Cardiac muscle cell (in vitro differentiated cells and primary cell): ENCODE results near the gene GRK1. TPM values are rescaled to one million over a fixed set of nuclear protein-coding genes. Genes with fewer than 3 reads are reported as not detected.
"Not testable (repeated sequence)": the region's sequence is repeated elsewhere in the genome, so short reads cannot be mapped to it uniquely, and the experiment has no call there.

ENCODE experiments used
- DNase-seq, 2 donors: peaks; one replicate each; pipeline versions ENCODE4 v3.0.0 to v3.0.0-alpha.2; 2010 to 2017; ENCODE audit warnings: low read depth in 1 of 2, low spot score in 1 of 2
- H3K27ac ChIP-seq: fragments of 200-600 bp; sonication (generic); 2 replicates; pipeline ENCODE4 v1.5.1; 2016
- H3K27me3 ChIP-seq: fragments of 200-600 bp; sonication (generic); 2 replicates; pipeline ENCODE4 v1.6.0; 2016; ENCODE audit warnings: control low read depth
- H3K36me3 ChIP-seq: fragments of 200-600 bp; sonication (generic); 2 replicates; pipeline ENCODE4 v1.5.1; 2016; ENCODE audit warnings: control low read depth
- H3K4me1 ChIP-seq: fragments of 200-600 bp; sonication (generic); 2 replicates; pipeline ENCODE4 v1.8.1; 2017; ENCODE audit warnings: low read depth, mild to moderate bottlenecking, mixed run types
- H3K4me3 ChIP-seq: fragments of 200-600 bp; sonication (generic); 2 replicates; pipeline ENCODE4 v1.5.1; 2016; ENCODE audit warnings: mild to moderate bottlenecking
- H3K9me3 ChIP-seq: fragments of 200-600 bp; sonication (generic); 2 replicates; pipeline ENCODE4 v1.5.1; 2017; ENCODE audit warnings: low read depth, mild to moderate bottlenecking, control low read depth
- polyA plus RNA-seq: library from polyadenylated mRNA; unstranded; fragments of >200 nt; fragmentation: Nextera tagmentation; extraction: Ambion mirVana; gene quantifications from 2 replicates; pipeline ENCODE4 v1.2.1, GENCODE V29; 2016
- total RNA-seq: library from RNA; depleted of rRNA; stranded (reverse); fragments of >200 nt; gene quantifications from 2 replicates; pipeline ENCODE4 v1.2.3, GENCODE V29; 2016
- TF ChIP-seq, protein P1 (sequence below): IDR thresholded peaks from 2 replicates; pipeline ENCODE4 v1.5.1; 2012; ENCODE audit warnings: low read depth, mild to moderate bottlenecking, low read length

GRK1 gene
- total and polyA plus RNA-seq, 2 experiments from 2014 or later: 0.13 to 0.21 TPM

DNA sequence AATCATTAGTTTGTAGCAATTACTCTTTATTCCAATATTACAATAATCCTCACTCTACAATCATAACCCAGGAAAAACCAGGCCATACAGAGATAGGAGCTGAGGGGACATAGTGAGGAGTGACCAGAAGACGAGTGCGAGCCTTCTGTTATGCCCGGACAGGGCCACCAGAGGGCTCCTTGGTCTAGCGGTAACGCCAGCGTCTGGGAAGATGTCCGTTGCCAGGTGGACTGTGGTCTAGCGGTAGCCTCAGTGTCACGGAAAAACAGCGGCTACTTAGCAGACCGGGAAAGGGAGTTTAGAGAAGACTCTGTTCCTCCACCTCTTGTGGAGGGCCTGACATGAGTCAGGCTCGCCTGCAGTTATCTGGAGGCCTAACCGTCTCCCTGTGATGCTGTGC, 45.5 kb upstream of the GRK1 start:
- not testable (repeated sequence) for H3K9me3 ChIP-seq, H3K4me3 ChIP-seq, H3K27me3 ChIP-seq, H3K27ac ChIP-seq, H3K36me3 ChIP-seq
- peaks cover 12% of the 10 kb centered on the region for H3K4me1 ChIP-seq
- DNase-seq: peak; percentile 4 to 10
- TF ChIP-seq, protein P1, sequence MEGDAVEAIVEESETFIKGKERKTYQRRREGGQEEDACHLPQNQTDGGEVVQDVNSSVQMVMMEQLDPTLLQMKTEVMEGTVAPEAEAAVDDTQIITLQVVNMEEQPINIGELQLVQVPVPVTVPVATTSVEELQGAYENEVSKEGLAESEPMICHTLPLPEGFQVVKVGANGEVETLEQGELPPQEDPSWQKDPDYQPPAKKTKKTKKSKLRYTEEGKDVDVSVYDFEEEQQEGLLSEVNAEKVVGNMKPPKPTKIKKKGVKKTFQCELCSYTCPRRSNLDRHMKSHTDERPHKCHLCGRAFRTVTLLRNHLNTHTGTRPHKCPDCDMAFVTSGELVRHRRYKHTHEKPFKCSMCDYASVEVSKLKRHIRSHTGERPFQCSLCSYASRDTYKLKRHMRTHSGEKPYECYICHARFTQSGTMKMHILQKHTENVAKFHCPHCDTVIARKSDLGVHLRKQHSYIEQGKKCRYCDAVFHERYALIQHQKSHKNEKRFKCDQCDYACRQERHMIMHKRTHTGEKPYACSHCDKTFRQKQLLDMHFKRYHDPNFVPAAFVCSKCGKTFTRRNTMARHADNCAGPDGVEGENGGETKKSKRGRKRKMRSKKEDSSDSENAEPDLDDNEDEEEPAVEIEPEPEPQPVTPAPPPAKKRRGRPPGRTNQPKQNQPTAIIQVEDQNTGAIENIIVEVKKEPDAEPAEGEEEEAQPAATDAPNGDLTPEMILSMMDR: peak; percentile 30

DNA sequence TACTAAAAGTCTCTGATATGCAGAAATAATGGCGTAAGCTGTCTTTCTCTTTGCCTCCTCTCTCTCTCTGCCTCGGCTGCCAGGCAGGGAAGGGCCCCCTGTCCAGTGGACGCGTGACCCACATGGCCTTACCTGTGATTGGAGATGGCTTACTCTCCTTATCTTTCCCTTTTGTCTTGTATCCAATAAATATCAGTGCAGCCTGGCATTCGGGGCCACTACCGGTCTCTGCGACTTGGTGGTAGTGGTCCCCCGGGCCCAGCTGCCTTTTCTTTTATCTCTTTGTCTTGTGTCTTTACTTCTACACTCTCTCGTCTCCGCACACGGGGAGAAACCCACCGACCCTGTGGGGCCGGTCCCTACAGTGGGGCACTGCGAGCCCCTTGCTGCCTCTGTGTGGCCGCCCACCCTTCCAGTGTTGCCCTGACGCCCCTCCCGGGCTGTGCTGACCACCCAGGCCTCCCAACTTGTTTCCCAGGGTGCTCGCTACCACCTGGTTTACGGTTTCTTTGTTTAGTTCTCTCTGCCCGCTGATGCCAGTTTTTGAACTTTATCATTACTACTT, 45.0 kb upstream of the GRK1 start:
- H3K36me3 ChIP-seq, H3K27ac ChIP-seq, DNase-seq, H3K9me3 ChIP-seq, H3K27me3 ChIP-seq, H3K4me3 ChIP-seq, H3K4me1 ChIP-seq: not testable (repeated sequence)

DNA sequence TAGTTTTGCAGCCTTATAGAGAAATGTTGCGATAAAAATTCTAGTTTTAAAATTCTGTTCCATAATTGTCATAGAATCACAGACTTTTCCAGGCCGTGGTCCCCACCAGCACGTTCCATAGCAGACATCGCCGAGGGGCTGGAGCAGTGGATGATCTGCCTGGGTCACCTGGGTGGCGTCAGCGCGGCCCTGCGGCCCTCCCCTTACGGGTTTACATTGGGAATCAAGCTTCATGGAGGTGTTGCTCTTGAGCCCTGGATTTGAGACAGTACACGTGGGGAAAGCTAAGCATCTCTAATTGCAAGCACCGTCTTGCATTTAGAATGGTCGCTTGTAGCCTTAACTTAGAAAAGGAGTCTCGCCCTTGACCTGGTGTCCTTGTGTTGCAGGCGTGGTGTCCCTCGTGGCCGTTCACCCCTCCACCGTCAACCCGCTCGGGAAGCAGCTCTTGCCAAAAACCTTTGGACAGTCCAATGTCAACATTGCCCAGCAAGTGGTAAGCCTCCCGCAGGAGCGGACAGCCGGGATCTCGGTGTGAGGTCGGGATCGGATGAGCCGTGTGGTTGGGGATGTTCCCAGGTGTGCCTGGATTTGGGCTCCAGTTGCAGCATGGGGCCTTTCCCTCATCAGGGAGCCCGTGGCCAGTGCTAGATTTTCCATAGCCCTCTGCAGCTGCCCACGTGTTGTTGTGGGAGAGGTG, 44.1 kb upstream of the GRK1 start:
- Histone ChIP-seq H3K27ac (no peak overlapping the region), H3K4me3 (no peak overlapping the region), H3K36me3 (peaks cover 5% of the 10 kb centered on the region), H3K9me3 (no peaks in the 10 kb centered on the region), H3K4me1 (no peaks in the 10 kb centered on the region), H3K27me3 (no peaks in the 10 kb centered on the region)
- TF ChIP-seq, protein P1: no peak
- DNase-seq: no peak

DNA sequence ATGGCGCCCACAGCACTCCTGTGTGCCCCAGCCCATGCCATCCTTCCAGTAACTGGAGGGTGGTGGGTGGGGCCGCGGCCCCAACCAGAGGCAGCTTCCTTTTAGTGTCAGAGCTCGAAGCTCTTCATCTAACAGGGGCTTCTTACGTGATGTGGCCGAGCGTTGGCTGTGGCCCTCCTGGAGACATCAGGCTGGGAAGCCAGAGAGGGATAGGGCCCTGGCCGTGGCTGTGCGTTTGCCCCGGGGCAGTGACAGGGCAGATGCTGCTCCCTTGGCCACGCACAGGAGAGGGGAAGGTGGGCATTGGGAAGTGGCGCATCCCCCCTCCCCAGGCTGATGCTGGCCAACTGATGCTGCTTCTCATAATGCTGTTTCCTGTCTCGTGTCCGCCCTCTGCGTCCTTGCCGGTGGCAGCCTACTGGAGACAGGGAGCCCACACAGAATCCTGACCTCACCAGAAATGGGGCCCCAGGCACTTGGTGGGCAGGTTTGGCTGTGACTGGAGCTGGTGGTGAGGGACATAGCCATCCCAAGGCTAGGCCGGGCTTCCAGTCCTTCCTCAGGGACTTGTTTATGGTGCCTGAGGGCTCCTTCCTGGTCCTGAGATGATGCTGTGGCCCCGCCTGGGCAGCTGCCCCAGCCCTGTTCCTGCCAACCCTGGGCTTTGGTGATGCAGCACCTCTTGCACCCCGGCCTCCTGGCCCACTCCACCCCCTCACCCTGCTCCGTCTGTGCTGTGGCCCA, 43.4 kb upstream of the GRK1 start:
- Histone ChIP-seq H3K4me3 (no peak overlapping the region), H3K27ac (no peak overlapping the region), H3K27me3 (no peaks in the 10 kb centered on the region), H3K9me3 (no peaks in the 10 kb centered on the region), H3K36me3 (peaks cover 5% of the 10 kb centered on the region), H3K4me1 (no peaks in the 10 kb centered on the region)
- peak in 1 of 2 donors; percentile 38 for DNase-seq
- TF ChIP-seq, protein P1: no peak

DNA sequence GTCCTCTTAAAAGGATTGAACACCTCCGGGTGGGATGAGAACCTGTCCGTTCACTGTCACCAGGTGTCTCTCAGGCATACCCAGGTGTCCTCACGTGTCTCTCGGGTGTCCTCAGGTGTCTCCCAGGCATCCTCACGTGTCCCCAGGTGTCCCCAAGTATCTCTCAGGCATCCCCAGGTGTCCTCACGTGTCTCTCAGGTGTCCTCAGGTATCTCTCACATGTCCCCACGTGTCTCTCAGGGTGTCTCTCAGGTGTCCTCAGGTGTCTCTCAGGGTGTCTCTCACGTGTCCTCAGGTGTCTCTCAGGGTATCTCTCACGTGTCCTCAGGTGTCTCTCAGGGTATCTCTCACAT, 42.8 kb upstream of the GRK1 start:
- H3K4me1 ChIP-seq: no peaks in the 10 kb centered on the region
- H3K4me3 ChIP-seq: no peak overlapping the region
- no peaks in the 10 kb centered on the region for H3K9me3 ChIP-seq
- H3K27me3 ChIP-seq: no peaks in the 10 kb centered on the region
- H3K27ac ChIP-seq: no peak overlapping the region
- DNase-seq: no peak
- TF ChIP-seq, protein P1: no peak
- peaks cover 5% of the 10 kb centered on the region for H3K36me3 ChIP-seq

DNA sequence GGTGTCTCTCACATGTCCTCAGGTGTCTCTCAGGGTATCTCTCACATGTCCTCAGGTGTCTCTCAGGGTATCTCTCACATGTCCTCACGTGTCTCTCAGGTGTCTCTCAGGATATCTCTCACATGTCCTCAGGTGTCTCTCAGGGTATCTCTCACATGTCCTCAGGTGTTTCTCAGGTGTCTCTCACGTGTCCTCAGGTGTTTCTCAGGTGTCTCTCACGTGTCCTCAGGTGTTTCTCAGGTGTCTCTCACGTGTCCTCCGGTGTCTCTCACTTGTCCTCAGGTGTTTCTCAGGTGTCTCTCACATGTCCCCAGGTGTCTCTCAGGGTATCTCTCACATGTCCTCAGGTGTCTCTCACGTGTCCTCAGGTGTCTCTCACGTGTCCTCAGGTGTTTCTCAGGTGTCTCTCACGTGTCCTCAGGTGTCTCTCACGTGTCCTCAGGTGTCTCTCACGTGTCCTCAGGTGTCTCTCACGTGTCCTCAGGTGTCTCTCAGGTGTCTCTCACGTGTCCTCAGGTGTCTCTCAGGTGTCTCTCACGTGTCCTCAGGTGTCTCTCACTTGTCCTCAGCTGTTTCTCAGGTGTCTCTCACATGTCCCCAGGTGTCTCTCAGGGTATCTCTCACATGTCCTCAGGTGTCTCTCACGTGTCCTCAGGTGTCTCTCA, 42.2 kb upstream of the GRK1 start:
- H3K4me3 ChIP-seq, H3K27ac ChIP-seq, H3K36me3 ChIP-seq, H3K4me1 ChIP-seq, DNase-seq, H3K9me3 ChIP-seq, H3K27me3 ChIP-seq: not testable (repeated sequence)
